Epithelial cell of proximal tubule (primary cell): Measurements from ENCODE around the gene C12orf75. TPM values are rescaled to one million over a fixed set of nuclear protein-coding genes. Genes with fewer than 3 reads are reported as not detected.

Experiments used
- DNase-seq: peaks from one replicate; pipeline ENCODE4 v3.0.0-alpha.2; 2011; ENCODE audit warnings: low read depth
- H3K4me3 ChIP-seq: 2 replicates; pipeline ENCODE4 v1.5.1; 2011; ENCODE audit warnings: low read depth, mild to moderate bottlenecking, low read length
- CTCF ChIP-seq: conservative IDR thresholded peaks from 2 replicates; pipeline ENCODE4 v1.5.1; 2012; ENCODE audit warnings: low read depth, mild to moderate bottlenecking, low read length
- total RNA-seq: library from RNA; depleted of rRNA; stranded (reverse); fragments of >200 nt; gene quantifications from 2 replicates; pipeline ENCODE4 v1.2.3, GENCODE V29; 2015

The C12orf75 gene
- total RNA-seq, 1 donor from 2014 or later = 726 TPM

- no peak for DNase-seq
- H3K4me3 ChIP-seq = no peak overlapping the region
- TF ChIP-seq CTCF = no peak
Measured at GRCh38 chr12:105315130-105315529, 15.4 kb upstream of the C12orf75 start.

- no peak for DNase-seq
- TF ChIP-seq CTCF = no peak
Measured at GRCh38 chr12:105315726-105316125, 14.8 kb upstream of the C12orf75 start.

GRCh38 chr12:105316931-105317852 is 13.3 kb upstream of the C12orf75 start:
- TF ChIP-seq CTCF = no peak
- no peak overlapping the region for H3K4me3 ChIP-seq
- no peak for DNase-seq

More at GRCh38 chr12:105315726-105316125, 14.8 kb upstream of the C12orf75 start:
- no peak overlapping the region for H3K4me3 ChIP-seq

GRCh38 chr12:105317942-105318621 is 12.4 kb upstream of the C12orf75 start:
- no peak for TF ChIP-seq CTCF
- DNase-seq = peak; percentile 96
- no peak overlapping the region for H3K4me3 ChIP-seq

GRCh38 chr12:105318651-105319483 is 11.6 kb upstream of the C12orf75 start:
- TF ChIP-seq CTCF = no peak
- H3K4me3 ChIP-seq = no peak overlapping the region
- DNase-seq = no peak

GRCh38 chr12:105319691-105320209 is 10.7 kb upstream of the C12orf75 start:
- H3K4me3 ChIP-seq = no peak overlapping the region

More at GRCh38 chr12:105319691-105320209, 10.7 kb upstream of the C12orf75 start:
- no peak for DNase-seq
- peak; percentile 37 for TF ChIP-seq CTCF
